Measurements from ENCODE around the gene CXCL14. TPM values are rescaled to one million over a fixed set of nuclear protein-coding genes. Genes with fewer than 3 reads are reported as not detected.
"Not testable (repeated sequence)": the region's sequence is repeated elsewhere in the genome, so short reads cannot be mapped to it uniquely, and the experiment has no call there.

The CXCL14 gene
- total RNA-seq, 2 donors from 2014 or later: not detected

GRCh38 chr5:135541807-135542502 is 36.8 kb downstream of the CXCL14 start:
- ATAC-seq (no peak), DNase-seq (ENCODE audit: low spot score in 2 of 2) (no peak)
- Mint-ChIP-seq H3K27ac (no peak overlapping the region), H3K36me3 (peaks cover 0 to 12% of the 10 kb centered on the region in 2 donors), H3K9me3 (no peaks in the 10 kb centered on the region)

GRCh38 chr5:135539430-135540005 is 39.3 kb downstream of the CXCL14 start:
- DNase-seq (ENCODE audit: low spot score in 2 of 2) (no peak), ATAC-seq (no peak)
- peaks cover 0 to 15% of the 10 kb centered on the region in 2 donors for H3K36me3 Mint-ChIP-seq
- H3K9me3 Mint-ChIP-seq: no peaks in the 10 kb centered on the region
- no peak overlapping the region for H3K27ac Mint-ChIP-seq

GRCh38 chr5:135538261-135538660 is 40.5 kb downstream of the CXCL14 start:
- no peaks in the 10 kb centered on the region for H3K9me3 Mint-ChIP-seq
- no peak for DNase-seq (ENCODE audit: low spot score in 2 of 2)
- no peak for ATAC-seq
- peaks cover 0 to 14% of the 10 kb centered on the region in 2 donors for H3K36me3 Mint-ChIP-seq
- H3K27ac Mint-ChIP-seq: no peak overlapping the region

- no peak overlapping the region for H3K27ac Mint-ChIP-seq
- no peak for DNase-seq (ENCODE audit: low spot score in 2 of 2)
- peaks cover 0 to 14% of the 10 kb centered on the region in 2 donors for H3K36me3 Mint-ChIP-seq
- ATAC-seq: no peak
- H3K9me3 Mint-ChIP-seq: no peaks in the 10 kb centered on the region
Measured at GRCh38 chr5:135537745-135538144, 41.0 kb downstream of the CXCL14 start.

GRCh38 chr5:135537271-135537670 is 41.5 kb downstream of the CXCL14 start:
- peaks cover 0 to 14% of the 10 kb centered on the region in 2 donors for H3K36me3 Mint-ChIP-seq
- no peak for DNase-seq (ENCODE audit: low spot score in 2 of 2)
- ATAC-seq: no peak
- H3K27ac Mint-ChIP-seq: no peak overlapping the region
- no peaks in the 10 kb centered on the region for H3K9me3 Mint-ChIP-seq

GRCh38 chr5:135535820-135536801 is 42.7 kb downstream of the CXCL14 start, which contains the start of gene NEUROG1:
TSS of gene NEUROG1 (minus strand) at chr5:135535964. CDS start at chr5:135535690, 274 bp downstream.
- Mint-ChIP-seq H3K27ac (no peak within 1 kb of the TSS), H3K9me3 (no peaks in the 10 kb centered on the region), H3K36me3 (peaks cover 0 to 10% of the 10 kb centered on the region in 2 donors)
- ATAC-seq (peak in 1 of 2 donors; percentile 30), DNase-seq (ENCODE audit: low spot score in 2 of 2) (no peak)

- ATAC-seq (no peak), DNase-seq (ENCODE audit: low spot score in 2 of 2) (no peak)
- H3K36me3 Mint-ChIP-seq: peaks cover 0 to 6% of the 10 kb centered on the region in 2 donors
- H3K9me3 Mint-ChIP-seq: no peaks in the 10 kb centered on the region
- no peak overlapping the region for H3K27ac Mint-ChIP-seq
Measured at GRCh38 chr5:135535420-135535819, 43.4 kb downstream of the CXCL14 start.

- peaks cover 0 to 6% of the 10 kb centered on the region in 2 donors for H3K36me3 Mint-ChIP-seq
- H3K9me3 Mint-ChIP-seq: no peaks in the 10 kb centered on the region
- DNase-seq (ENCODE audit: low spot score in 2 of 2) (no peak), ATAC-seq (peak in 1 of 2 donors; percentile 37)
- H3K27ac Mint-ChIP-seq: no peak overlapping the region
Measured at GRCh38 chr5:135534609-135535419, 44.0 kb downstream of the CXCL14 start.

- no peak overlapping the region for H3K27ac Mint-ChIP-seq
- H3K9me3 Mint-ChIP-seq: no peaks in the 10 kb centered on the region
- ATAC-seq: no peak
- no peak for DNase-seq (ENCODE audit: low spot score in 2 of 2)
- peaks cover 0 to 6% of the 10 kb centered on the region in 2 donors for H3K36me3 Mint-ChIP-seq
Measured at GRCh38 chr5:135533794-135534193, 45.0 kb downstream of the CXCL14 start.

- H3K9me3 Mint-ChIP-seq: no peaks in the 10 kb centered on the region
- DNase-seq (ENCODE audit: low spot score in 2 of 2) (no peak), ATAC-seq (no peak)
- H3K27ac Mint-ChIP-seq: no peak overlapping the region
- peaks cover 0 to 6% of the 10 kb centered on the region in 2 donors for H3K36me3 Mint-ChIP-seq
Measured at GRCh38 chr5:135533334-135533733, 45.5 kb downstream of the CXCL14 start.

- H3K36me3 Mint-ChIP-seq; H3K9me3 Mint-ChIP-seq; DNase-seq (ENCODE audit: low spot score in 2 of 2); H3K27ac Mint-ChIP-seq; ATAC-seq: not testable (repeated sequence)
Measured at GRCh38 chr5:135529576-135529975, 49.2 kb downstream of the CXCL14 start.

GRCh38 chr5:135526924-135527323 is 51.9 kb downstream of the CXCL14 start:
- DNase-seq (ENCODE audit: low spot score in 2 of 2) (no peak), ATAC-seq (no peak)
- Mint-ChIP-seq H3K36me3 (peaks cover 5 to 16% of the 10 kb centered on the region in 2 donors), H3K9me3 (peaks cover 0 to 6% of the 10 kb centered on the region in 2 donors), H3K27ac (no peak overlapping the region)

- Mint-ChIP-seq H3K36me3 (peaks cover 5 to 22% of the 10 kb centered on the region in 2 donors), H3K27ac (no peak overlapping the region), H3K9me3 (peaks cover 0 to 10% of the 10 kb centered on the region in 2 donors)
- no peak for ATAC-seq
- no peak for DNase-seq (ENCODE audit: low spot score in 2 of 2)
Measured at GRCh38 chr5:135521964-135522363, 56.8 kb downstream of the CXCL14 start.
